Measurements from ENCODE around the gene CRLF2.
"Not testable (repeated sequence)": the region's sequence is repeated elsewhere in the genome, so short reads cannot be mapped to it uniquely, and the experiment has no call there.

The CRLF2 gene

GRCh38 chrX:1165535-1166196, 46.8 kb downstream of the CRLF2 start:
- Histone ChIP-seq H3K4me3 (ENCODE audit: low read depth in 1 of 2, low read length in 1 of 2) (no peak overlapping the region), H3K4me1 (ENCODE audit: control insufficient read depth in 1 of 2, insufficient read depth in 1 of 2, low read depth in 1 of 2, low read length in 1 of 2) (no peaks in the 10 kb centered on the region), H3K9me3 (no peaks in the 10 kb centered on the region), H3K36me3 (no peaks in the 10 kb centered on the region), H3K27ac (no peak overlapping the region), H3K27me3 (peaks cover 18% of the 10 kb centered on the region)
- no peak for TF ChIP-seq CTCF (IDR thresholded peaks at IDR 0.05)

- H3K9me3 ChIP-seq, result no peaks in the 10 kb centered on the region
- TF ChIP-seq CTCF (IDR thresholded peaks at IDR 0.05), result no peak
- no peak overlapping the region for H3K27ac ChIP-seq
- peaks cover 18% of the 10 kb centered on the region for H3K27me3 ChIP-seq
- no peaks in the 10 kb centered on the region for H3K4me1 ChIP-seq (ENCODE audit: control insufficient read depth in 1 of 2, insufficient read depth in 1 of 2, low read depth in 1 of 2, low read length in 1 of 2)
- no peaks in the 10 kb centered on the region for H3K36me3 ChIP-seq
- no peak overlapping the region for H3K4me3 ChIP-seq (ENCODE audit: low read depth in 1 of 2, low read length in 1 of 2)
These were observed 47.8 kb downstream of the CRLF2 start for GRCh38 chrX:1164322-1165288.

- H3K4me1 ChIP-seq (ENCODE audit: control insufficient read depth in 1 of 2, insufficient read depth in 1 of 2, low read depth in 1 of 2, low read length in 1 of 2), result no peaks in the 10 kb centered on the region
- H3K27me3 ChIP-seq, result peaks cover 18% of the 10 kb centered on the region
- no peak overlapping the region for H3K27ac ChIP-seq
- no peaks in the 10 kb centered on the region for H3K36me3 ChIP-seq
- no peak for TF ChIP-seq CTCF (IDR thresholded peaks at IDR 0.05)
- no peaks in the 10 kb centered on the region for H3K9me3 ChIP-seq
- H3K4me3 ChIP-seq (ENCODE audit: low read depth in 1 of 2, low read length in 1 of 2), result no peak overlapping the region
These were observed 49.2 kb downstream of the CRLF2 start for GRCh38 chrX:1163231-1163630.

GRCh38 chrX:1162119-1162916, 50.1 kb downstream of the CRLF2 start:
- no peak for TF ChIP-seq CTCF (IDR thresholded peaks at IDR 0.05)
- H3K4me3 ChIP-seq (ENCODE audit: low read depth in 1 of 2, low read length in 1 of 2), result no peak overlapping the region
- no peak overlapping the region for H3K27ac ChIP-seq
- no peaks in the 10 kb centered on the region for H3K4me1 ChIP-seq (ENCODE audit: control insufficient read depth in 1 of 2, insufficient read depth in 1 of 2, low read depth in 1 of 2, low read length in 1 of 2)
- peaks cover 18% of the 10 kb centered on the region for H3K27me3 ChIP-seq
- no peaks in the 10 kb centered on the region for H3K36me3 ChIP-seq
- H3K9me3 ChIP-seq, result no peaks in the 10 kb centered on the region

GRCh38 chrX:1159548-1159947, 52.9 kb downstream of the CRLF2 start:
- Histone ChIP-seq H3K27ac (no peak overlapping the region), H3K9me3 (no peaks in the 10 kb centered on the region), H3K4me1 (ENCODE audit: control insufficient read depth in 1 of 2, insufficient read depth in 1 of 2, low read depth in 1 of 2, low read length in 1 of 2) (no peaks in the 10 kb centered on the region)

GRCh38 chrX:1156681-1157455, 55.6 kb downstream of the CRLF2 start:
- not testable (repeated sequence) for H3K27ac ChIP-seq; H3K9me3 ChIP-seq; H3K4me3 ChIP-seq (ENCODE audit: low read depth in 1 of 2, low read length in 1 of 2); H3K4me1 ChIP-seq (ENCODE audit: control insufficient read depth in 1 of 2, insufficient read depth in 1 of 2, low read depth in 1 of 2, low read length in 1 of 2); H3K27me3 ChIP-seq; H3K36me3 ChIP-seq

More at GRCh38 chrX:1159548-1159947, 52.9 kb downstream of the CRLF2 start:
- TF ChIP-seq CTCF (IDR thresholded peaks at IDR 0.05), result no peak
- Histone ChIP-seq H3K27me3 (peaks cover 8% of the 10 kb centered on the region), H3K36me3 (no peaks in the 10 kb centered on the region), H3K4me3 (ENCODE audit: low read depth in 1 of 2, low read length in 1 of 2) (no peak overlapping the region)

All from neutrophil (primary cell).